Esophagus muscularis mucosa (tissue), 3 donors: Measurements from ENCODE around the gene AP3S2.

Experiments used
- CTCF ChIP-seq, 3 experiments: fragments of 200-600 bp in 2 of 3; fragments of 450-650 bp in 1 of 3; sonication (generic) in 2 of 3; IDR thresholded peaks; one replicate each; pipeline ENCODE4 v1.5.1; 2017 to 2019; ENCODE audit warnings: antibody characterized with exemption in 3 of 3, mild to moderate bottlenecking in 2 of 3, moderate library complexity in 1 of 3
- POLR2A ChIP-seq: fragments of 450-650 bp; IDR thresholded peaks from one replicate; pipeline ENCODE4 v1.6.1; 2017; ENCODE audit warnings: antibody characterized with exemption, moderate library complexity, mild to moderate bottlenecking, low read depth

- TF ChIP-seq CTCF (IDR thresholded peaks at IDR 0.05), result no peak
- no peak for TF ChIP-seq POLR2A
Measured at GRCh38 chr15:89841306-89841705, 52.5 kb downstream of the AP3S2 start.
